C4-2B (cell line): ENCODE data around the gene ABHD17A.

Source experiments
- CTCF ChIP-seq: fragments of 450-650 bp; conservative IDR thresholded peaks from 2 replicates; pipeline ENCODE4 v1.5.1; 2017; ENCODE audit warnings: mild to moderate bottlenecking
- ZFX ChIP-seq: fragments of 450-650 bp; IDR thresholded peaks from 2 replicates; pipeline ENCODE4 v1.6.1; 2017

GRCh38 chr19:1884719-1885334 lies 469 bp downstream of the ABHD17A start:
- no peak for TF ChIP-seq CTCF
- peak; percentile 84; the same call in 1 of the 2 replicates for TF ChIP-seq ZFX
